Suprapubic skin (tissue), 3 donors: Measurements from ENCODE around the gene CASP10.

Experiments
- EP300 ChIP-seq: sonication (generic); formaldehyde crosslinking; IDR thresholded peaks from one replicate; pipeline ENCODE4 v1.6.1; 2017; ENCODE audit warnings: antibody characterized with exemption
- TF ChIP-seq, protein P1 (sequence below), 2 donors: fragments of 200-600 bp in 1 of 2; fragments of 450-650 bp in 1 of 2; sonication (generic) in 1 of 2; IDR thresholded peaks; one replicate each; pipeline ENCODE4 v1.5.1; 2016 to 2019; ENCODE audit warnings: antibody characterized with exemption in 2 of 2, mild to moderate bottlenecking in 1 of 2, moderate library complexity in 1 of 2

DNA sequence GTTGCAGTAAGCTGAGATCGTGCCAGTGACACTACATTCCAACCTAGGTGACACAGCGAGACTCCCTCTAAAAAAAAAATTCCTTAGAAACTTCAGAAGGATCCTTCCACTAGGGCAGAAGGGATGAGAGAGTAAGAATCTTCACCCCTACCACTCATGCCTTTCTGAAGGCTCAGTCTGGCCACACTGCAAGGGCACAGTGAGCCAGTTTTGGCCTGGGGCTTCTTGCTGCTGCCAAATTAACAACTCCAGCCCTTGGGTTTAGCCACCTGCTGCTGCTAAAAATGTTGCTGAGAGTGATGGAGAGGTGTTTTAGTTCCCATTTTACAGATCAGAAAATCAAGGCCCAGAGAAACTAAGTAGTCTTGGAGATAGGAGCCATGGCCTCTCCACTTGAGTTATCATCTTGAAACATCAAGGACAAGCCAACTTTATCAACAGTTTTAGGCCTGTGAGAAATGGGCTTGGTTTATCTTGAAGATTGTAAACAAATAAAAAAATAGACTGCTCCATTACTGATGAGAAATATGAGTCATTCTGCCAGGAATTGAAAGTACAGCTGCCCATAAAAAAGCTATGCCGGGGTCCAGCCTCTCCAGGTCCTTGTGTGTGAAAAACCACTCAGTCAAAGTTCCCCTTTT lies 45.5 kb downstream of the CASP10 start:
- TF ChIP-seq, protein P1, sequence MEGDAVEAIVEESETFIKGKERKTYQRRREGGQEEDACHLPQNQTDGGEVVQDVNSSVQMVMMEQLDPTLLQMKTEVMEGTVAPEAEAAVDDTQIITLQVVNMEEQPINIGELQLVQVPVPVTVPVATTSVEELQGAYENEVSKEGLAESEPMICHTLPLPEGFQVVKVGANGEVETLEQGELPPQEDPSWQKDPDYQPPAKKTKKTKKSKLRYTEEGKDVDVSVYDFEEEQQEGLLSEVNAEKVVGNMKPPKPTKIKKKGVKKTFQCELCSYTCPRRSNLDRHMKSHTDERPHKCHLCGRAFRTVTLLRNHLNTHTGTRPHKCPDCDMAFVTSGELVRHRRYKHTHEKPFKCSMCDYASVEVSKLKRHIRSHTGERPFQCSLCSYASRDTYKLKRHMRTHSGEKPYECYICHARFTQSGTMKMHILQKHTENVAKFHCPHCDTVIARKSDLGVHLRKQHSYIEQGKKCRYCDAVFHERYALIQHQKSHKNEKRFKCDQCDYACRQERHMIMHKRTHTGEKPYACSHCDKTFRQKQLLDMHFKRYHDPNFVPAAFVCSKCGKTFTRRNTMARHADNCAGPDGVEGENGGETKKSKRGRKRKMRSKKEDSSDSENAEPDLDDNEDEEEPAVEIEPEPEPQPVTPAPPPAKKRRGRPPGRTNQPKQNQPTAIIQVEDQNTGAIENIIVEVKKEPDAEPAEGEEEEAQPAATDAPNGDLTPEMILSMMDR (IDR thresholded peaks at IDR 0.05): no peak
- no peak for TF ChIP-seq EP300
